Ovary (tissue), 9 donors: ENCODE data around the gene KLHL41. TPM values are rescaled to one million over a fixed set of nuclear protein-coding genes. Genes with fewer than 3 reads are reported as not detected.
"Not testable (repeated sequence)": the region's sequence is repeated elsewhere in the genome, so short reads cannot be mapped to it uniquely, and the experiment has no call there.

Source experiments
- DNase-seq, 5 donors: peaks; one replicate each; pipeline ENCODE4 v3.0.0-alpha.2; 2019 to 2020
- H3K27ac ChIP-seq, 2 donors: fragments of 200-600 bp; one replicate each; pipeline versions ENCODE4 v1.5.1 to v1.8.0; 2019 to 2022
- H3K27me3 ChIP-seq: fragments of 200-600 bp; one replicate; pipeline ENCODE4 v1.8.0; 2022
- H3K36me3 ChIP-seq: fragments of 200-600 bp; sonication (generic); one replicate; pipeline ENCODE4 v1.5.1; 2019
- H3K4me1 ChIP-seq: one replicate; pipeline ENCODE4 v1.8.1; 2013; ENCODE audit warnings: mild to moderate bottlenecking, moderate library complexity; ENCODE audit not compliant: insufficient read depth
- H3K4me3 ChIP-seq: fragments of 200-600 bp; sonication (generic); one replicate; pipeline ENCODE4 v1.5.1; 2017
- H3K9me3 ChIP-seq, 2 donors: fragments of 200-600 bp in 1 of 2; sonication (generic) in 1 of 2; one replicate each; pipeline versions ENCODE4 v1.5.1 to v1.8.1; 2013 to 2019; ENCODE audit warnings: mild to moderate bottlenecking in 1 of 2, moderate library complexity in 1 of 2
- CTCF ChIP-seq, 3 donors: fragments of 450-650 bp in 2 of 3; fragments of 200-600 bp in 1 of 3; IDR thresholded peaks; one replicate each; pipeline versions ENCODE4 v1.5.1 to v1.8.0; 2016 to 2022; ENCODE audit warnings: antibody characterized with exemption in 3 of 3, mild to moderate bottlenecking in 1 of 3
- EP300 ChIP-seq: sonication (generic); formaldehyde crosslinking; IDR thresholded peaks from one replicate; pipeline ENCODE4 v1.6.1; 2017; ENCODE audit warnings: antibody characterized with exemption
- POLR2A ChIP-seq: fragments of 450-650 bp; IDR thresholded peaks from one replicate; pipeline ENCODE4 v1.6.1; 2017; ENCODE audit warnings: antibody characterized with exemption, mild to moderate bottlenecking, moderate library complexity
- WGBS, 3 donors: extraction: QIAGEN DNeasy Blood & Tissue Kit in 1 of 3; methylation state at CpG; one replicate each; pipeline versions ENCODE4 v1.1.5 to v1.1.7; 2013 to 2017; 5-methylcytosine and 5-hydroxymethylcytosine counted together
- intact Hi-C, 4 donors: fragments of 100-400 bp; cut with DNase I; formaldehyde crosslinking; loops; one replicate each; pipeline versions ENCODE4 v1.11.0 to v1.15.1; 2022 to 2023
- polyA plus RNA-seq, 2 donors: library from polyadenylated mRNA; stranded (reverse); fragments of 200-250 nt in 1 of 2; fragments of 350-450 nt in 1 of 2; fragmentation: Illumina TruSeq in 1 of 2; extraction: RNeasy Lipid Tissue Mini Kit (QIAGEN cat#74804) in 1 of 2; gene quantifications; one replicate each; pipeline ENCODE4 v1.2.3, GENCODE V29; 2013 to 2014
- total RNA-seq, 7 donors: library from RNA; depleted of rRNA in 2 of 7; stranded (reverse); fragments of >200 nt in 2 of 7; fragmentation: NEBNext Ultra II Directional in 3 of 7; extraction: Animal tissue kit (Norgen Biotek cat#: 25700) in 3 of 7; gene quantifications; one replicate each; pipeline versions ENCODE4 v1.1.0 to v1.2.4, GENCODE V29; 2016 to 2023
- donor health status: DM: no; HTN: no; CAD: no; lungs with moderate emphysema.
- donor health status: DM: no; HTN: no; CAD: no.
- donor health status: Bipolar disorder and iron deficiency.
- donor health status: DM: yes; HTN: yes; CAD: no.
- donor health status: DM: no; HTN: no; CAD: no.
- donor health status: DM: yes; HTN: yes; CAD: no.

Gene KLHL41
- total and polyA plus RNA-seq, 9 donors = 0.67 to 1.4 (median 1.2) TPM

DNA sequence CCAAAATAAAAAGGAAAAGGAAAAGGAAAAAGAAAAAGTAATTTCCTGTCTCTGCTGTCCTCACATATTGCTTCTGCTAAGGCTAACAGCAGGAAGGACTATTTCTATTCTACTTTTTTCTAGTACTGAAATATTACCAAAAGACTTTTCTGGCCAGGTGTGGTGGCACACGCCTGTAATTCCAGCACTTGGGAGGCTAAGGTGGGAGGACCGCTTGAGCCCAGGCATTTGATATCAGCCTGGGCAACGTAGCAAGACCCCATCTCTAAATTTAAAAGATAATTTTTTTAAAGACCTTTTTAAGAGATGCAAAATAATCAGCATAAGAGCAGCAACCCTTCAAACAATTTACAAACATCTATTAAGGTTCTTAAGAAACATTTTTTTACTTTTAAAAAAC lies 32.9 kb downstream of the KLHL41 start:
- intact Hi-C loops = no loop called here
- Histone ChIP-seq H3K4me3 (no peak overlapping the region), H3K9me3 (no peaks in the 10 kb centered on the region), H3K27me3 (no peaks in the 10 kb centered on the region), H3K27ac (no peak overlapping the region), H3K36me3 (no peaks in the 10 kb centered on the region), H3K4me1 (no peaks in the 10 kb centered on the region)
- no peak for DNase-seq
- TF ChIP-seq CTCF (IDR thresholded peaks at IDR 0.05) (no peak), POLR2A (no peak), EP300 (no peak)
- 65 to 87% (median 68%) methylated on average over 3 of the region's 3 CpGs for WGBS, 3 donors

GRCh38 chr2:169546756-169547155 lies 37.3 kb downstream of the KLHL41 start:
- WGBS, 3 donors = 95 to 99% (median 98%) methylated on average over 2 of the region's 2 CpGs
- Histone ChIP-seq H3K4me1 (no peaks in the 10 kb centered on the region), H3K27ac (no peak overlapping the region), H3K27me3 (no peaks in the 10 kb centered on the region), H3K4me3 (no peak overlapping the region), H3K9me3 (no peaks in the 10 kb centered on the region), H3K36me3 (no peaks in the 10 kb centered on the region)
- TF ChIP-seq POLR2A (no peak), CTCF (IDR thresholded peaks at IDR 0.05) (no peak), EP300 (no peak)
- DNase-seq = no peak
- intact Hi-C loops = no loop called here

- no peak overlapping the region for H3K27ac ChIP-seq
- no peak for DNase-seq
- 50 to 84% (median 59%) methylated on average over 1 of the region's 1 CpG for WGBS, 3 donors
- TF ChIP-seq EP300 (no peak), CTCF (IDR thresholded peaks at IDR 0.05) (no peak), POLR2A (no peak)
- intact Hi-C loops = no loop called here
- no peak overlapping the region for H3K4me3 ChIP-seq
- H3K4me1 ChIP-seq = no peaks in the 10 kb centered on the region
- no peaks in the 10 kb centered on the region for H3K27me3 ChIP-seq
- no peaks in the 10 kb centered on the region for H3K9me3 ChIP-seq
- H3K36me3 ChIP-seq = no peaks in the 10 kb centered on the region
Measured at GRCh38 chr2:169561364-169561763, 51.9 kb downstream of the KLHL41 start.

DNA sequence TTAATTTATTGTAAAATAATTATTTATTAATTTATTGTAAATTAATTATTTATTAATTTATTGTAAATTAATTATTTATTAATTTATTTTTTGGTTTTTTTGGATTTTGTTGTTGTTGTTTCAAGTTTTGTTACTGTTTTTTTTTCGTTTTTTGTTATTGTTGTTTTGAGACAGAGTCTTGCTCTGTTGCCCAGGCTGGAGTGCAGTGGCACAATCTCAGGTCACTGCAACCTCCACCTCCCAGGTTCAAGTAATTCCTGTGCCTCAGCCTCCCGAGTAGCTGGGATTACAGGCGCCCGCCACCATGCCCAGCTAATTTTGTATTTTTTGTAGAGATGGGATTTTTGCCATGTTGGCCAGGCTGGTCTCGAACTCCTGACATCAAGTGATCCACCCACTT lies 52.6 kb downstream of the KLHL41 start:
- WGBS, 3 donors = 90 to 97% (median 90%) methylated on average over 5 of the region's 5 CpGs
- H3K4me1 ChIP-seq, H3K27me3 ChIP-seq, H3K4me3 ChIP-seq, DNase-seq, H3K36me3 ChIP-seq, intact Hi-C loops, H3K27ac ChIP-seq, H3K9me3 ChIP-seq: not testable (repeated sequence)

GRCh38 chr2:169562519-169562918 lies 53.0 kb downstream of the KLHL41 start:
- Histone ChIP-seq H3K9me3 (no peaks in the 10 kb centered on the region), H3K4me3 (no peak overlapping the region), H3K27ac (no peak overlapping the region), H3K27me3 (no peaks in the 10 kb centered on the region), H3K4me1 (no peaks in the 10 kb centered on the region), H3K36me3 (no peaks in the 10 kb centered on the region)
- no peak for DNase-seq
- WGBS, 3 donors = 90 to 98% (median 92%) methylated on average over 2 of the region's 2 CpGs
- intact Hi-C loops = no loop called here
- TF ChIP-seq CTCF (IDR thresholded peaks at IDR 0.05) = no peak
- TF ChIP-seq POLR2A = no peak
- no peak for TF ChIP-seq EP300
